AG04450 (cell line): Measurements from ENCODE around the gene NACC1. TPM values are rescaled to one million over a fixed set of nuclear protein-coding genes. Genes with fewer than 3 reads are reported as not detected.

Source experiments
- CTCF ChIA-PET: fragments of 300-600, 350-600 bp; formaldehyde crosslinking; extraction: SDS; loops from one replicate; lab custom pipeline; 2022; ENCODE audit warnings: antibody characterized with exemption, inconsistent platforms; lab: Charles Lee
- POLR2A ChIA-PET: fragments of 350-600 bp; formaldehyde crosslinking; extraction: SDS; loops from one replicate; lab custom pipeline; 2021; ENCODE audit warnings: antibody characterized with exemption, inconsistent platforms; lab: Yijun Ruan, JAX
- DNase-seq: peaks from one replicate; pipeline ENCODE4 v3.0.0-alpha.2; 2011; ENCODE audit warnings: low read depth, low spot score
- H3K27ac ChIP-seq: one replicate; pipeline ENCODE4 v1.5.1; 2012; ENCODE audit warnings: low read depth, low read length, control low read depth
- H3K27me3 ChIP-seq: one replicate; pipeline ENCODE4 v1.6.0; 2012; ENCODE audit warnings: low read length; ENCODE audit not compliant: control insufficient read depth, insufficient read depth
- H3K4me3 ChIP-seq: 2 replicates; pipeline ENCODE4 v1.5.1; 2011; ENCODE audit warnings: mild to moderate bottlenecking, low read depth, low read length, control low read depth
- H3K9me3 ChIP-seq: 2 replicates; pipeline ENCODE4 v1.5.1; 2012; ENCODE audit warnings: low read length; ENCODE audit not compliant: control insufficient read depth, insufficient read depth
- polyA plus RNA-seq: library from polyadenylated mRNA; depleted of rRNA; stranded (reverse); fragments of >200 nt; gene quantifications from 2 replicates; pipeline ENCODE4 v1.2.3, GENCODE V29; 2011
- TF ChIP-seq, protein P1 (sequence below): IDR thresholded peaks from 2 replicates; pipeline ENCODE4 v1.5.1; 2011; ENCODE audit warnings: low read depth, low read length, control low read depth, inconsistent platforms

NACC1 gene
- polyA plus RNA-seq, 1 experiment = 43.4 TPM

DNA sequence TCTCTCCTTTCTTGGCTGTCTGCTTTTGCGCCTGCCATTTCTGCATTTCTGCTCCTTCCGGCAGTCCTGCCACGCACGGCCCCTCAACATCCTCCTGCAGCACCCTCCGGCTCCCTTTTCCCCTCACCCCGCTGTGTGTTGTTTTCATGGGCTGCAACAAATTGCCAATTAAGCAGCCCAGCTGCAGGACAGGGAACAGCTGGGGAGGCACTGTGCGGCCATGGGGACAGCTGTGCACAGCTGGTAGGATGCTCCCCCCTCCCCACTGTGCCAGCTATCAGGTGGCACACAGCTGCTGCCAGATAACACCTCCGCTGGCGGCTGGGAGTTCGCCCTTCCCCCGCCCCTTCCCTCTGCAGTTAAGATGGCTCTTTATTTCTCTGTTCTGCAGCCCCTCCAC, 40.8 kb upstream of the NACC1 start:
- H3K27me3 ChIP-seq = no peaks in the 10 kb centered on the region
- DNase-seq = no peak
- CTCF ChIA-PET = interaction anchor here (3.8 kb wide), 1 partner anchor 16 kb away, joined by 30 read pairs; no protein-coding TSS in a partner anchor
- no peak overlapping the region for H3K4me3 ChIP-seq
- no peak overlapping the region for H3K27ac ChIP-seq
- TF ChIP-seq, protein P1, sequence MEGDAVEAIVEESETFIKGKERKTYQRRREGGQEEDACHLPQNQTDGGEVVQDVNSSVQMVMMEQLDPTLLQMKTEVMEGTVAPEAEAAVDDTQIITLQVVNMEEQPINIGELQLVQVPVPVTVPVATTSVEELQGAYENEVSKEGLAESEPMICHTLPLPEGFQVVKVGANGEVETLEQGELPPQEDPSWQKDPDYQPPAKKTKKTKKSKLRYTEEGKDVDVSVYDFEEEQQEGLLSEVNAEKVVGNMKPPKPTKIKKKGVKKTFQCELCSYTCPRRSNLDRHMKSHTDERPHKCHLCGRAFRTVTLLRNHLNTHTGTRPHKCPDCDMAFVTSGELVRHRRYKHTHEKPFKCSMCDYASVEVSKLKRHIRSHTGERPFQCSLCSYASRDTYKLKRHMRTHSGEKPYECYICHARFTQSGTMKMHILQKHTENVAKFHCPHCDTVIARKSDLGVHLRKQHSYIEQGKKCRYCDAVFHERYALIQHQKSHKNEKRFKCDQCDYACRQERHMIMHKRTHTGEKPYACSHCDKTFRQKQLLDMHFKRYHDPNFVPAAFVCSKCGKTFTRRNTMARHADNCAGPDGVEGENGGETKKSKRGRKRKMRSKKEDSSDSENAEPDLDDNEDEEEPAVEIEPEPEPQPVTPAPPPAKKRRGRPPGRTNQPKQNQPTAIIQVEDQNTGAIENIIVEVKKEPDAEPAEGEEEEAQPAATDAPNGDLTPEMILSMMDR = no peak
- POLR2A ChIA-PET = no interaction called here
- H3K9me3 ChIP-seq = no peaks in the 10 kb centered on the region; the same call in 1 of the 2 replicates

DNA sequence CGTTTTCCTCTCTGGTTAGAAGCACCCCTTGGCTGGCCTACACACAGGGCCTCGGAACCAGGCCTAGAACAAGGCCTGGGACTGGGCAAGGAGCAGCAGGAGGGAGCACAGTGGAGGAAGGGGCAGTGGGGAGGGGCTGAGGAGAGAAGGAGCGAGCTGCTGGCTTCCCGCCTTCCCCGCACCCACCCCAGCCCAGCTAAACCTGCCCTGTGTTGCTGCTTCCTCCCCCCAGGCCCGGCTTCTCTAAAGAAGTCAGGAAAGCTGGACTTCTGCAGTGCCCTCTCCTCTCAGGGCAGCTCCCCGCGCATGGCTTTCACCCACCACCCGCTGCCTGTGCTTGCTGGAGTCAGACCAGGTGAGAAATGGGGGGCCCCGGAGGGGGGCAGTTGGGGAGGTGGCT, 39.7 kb upstream of the NACC1 start:
- H3K9me3 ChIP-seq = no peaks in the 10 kb centered on the region; the same call in 1 of the 2 replicates
- H3K27ac ChIP-seq = no peak overlapping the region
- TF ChIP-seq, protein P1 = no peak
- H3K4me3 ChIP-seq = no peak overlapping the region
- ChIA-PET CTCF (interaction anchor here (1.1 to 3.8 kb wide), 2 partner anchors 17 to 113 kb away, joined by 6 to 30 read pairs; no protein-coding TSS in a partner anchor), POLR2A (interaction anchor here (0.6 to 1.5 kb wide), 3 partner anchors 15 to 21 kb away, joined by 3 read pairs; no protein-coding TSS in a partner anchor)
- no peaks in the 10 kb centered on the region for H3K27me3 ChIP-seq
- no peak for DNase-seq

DNA sequence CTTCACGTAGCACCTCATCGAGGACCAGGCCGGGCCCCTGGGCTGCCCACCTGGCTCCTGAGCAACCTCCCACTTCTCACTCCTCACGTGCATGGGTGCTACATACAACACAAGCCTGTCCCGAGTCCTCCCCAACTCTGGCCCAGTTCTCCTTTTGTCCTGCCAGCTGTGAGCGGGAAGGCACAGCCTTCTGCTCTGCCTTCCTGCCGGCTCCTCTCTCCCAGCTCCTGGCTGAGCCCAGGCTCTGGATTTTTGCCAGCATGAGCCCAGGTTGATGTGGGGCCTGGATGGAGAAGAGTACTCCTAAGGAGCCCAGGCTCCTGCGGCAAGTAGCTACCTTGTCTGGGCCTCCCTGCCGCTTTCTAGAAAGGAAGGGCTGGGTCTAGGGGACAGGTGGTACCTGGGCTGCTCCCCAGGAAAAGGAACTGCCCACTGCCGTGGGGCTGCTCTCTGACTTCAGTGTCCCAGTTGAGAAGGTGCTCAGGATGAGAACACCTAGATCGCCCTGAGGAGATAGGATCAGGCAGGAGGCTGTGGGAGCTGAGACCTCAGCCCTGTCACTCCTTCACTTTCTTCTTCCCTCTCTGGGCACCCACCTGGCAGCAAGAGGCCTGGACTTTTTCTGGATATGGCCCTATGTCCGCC, 39.0 kb upstream of the NACC1 start:
- no peak overlapping the region for H3K4me3 ChIP-seq
- no peak for DNase-seq
- ChIA-PET POLR2A (interaction anchor here (0.6 to 1.5 kb wide), 3 partner anchors 15 to 21 kb away, joined by 3 read pairs; no protein-coding TSS in a partner anchor), CTCF (interaction anchor here (1.1 to 3.8 kb wide), 2 partner anchors 18 to 114 kb away, joined by 6 to 30 read pairs; no protein-coding TSS in a partner anchor)
- no peaks in the 10 kb centered on the region; the same call in 1 of the 2 replicates for H3K9me3 ChIP-seq
- H3K27me3 ChIP-seq = no peaks in the 10 kb centered on the region
- TF ChIP-seq, protein P1 = no peak
- peak overlapping the region; percentile 68 for H3K27ac ChIP-seq

DNA sequence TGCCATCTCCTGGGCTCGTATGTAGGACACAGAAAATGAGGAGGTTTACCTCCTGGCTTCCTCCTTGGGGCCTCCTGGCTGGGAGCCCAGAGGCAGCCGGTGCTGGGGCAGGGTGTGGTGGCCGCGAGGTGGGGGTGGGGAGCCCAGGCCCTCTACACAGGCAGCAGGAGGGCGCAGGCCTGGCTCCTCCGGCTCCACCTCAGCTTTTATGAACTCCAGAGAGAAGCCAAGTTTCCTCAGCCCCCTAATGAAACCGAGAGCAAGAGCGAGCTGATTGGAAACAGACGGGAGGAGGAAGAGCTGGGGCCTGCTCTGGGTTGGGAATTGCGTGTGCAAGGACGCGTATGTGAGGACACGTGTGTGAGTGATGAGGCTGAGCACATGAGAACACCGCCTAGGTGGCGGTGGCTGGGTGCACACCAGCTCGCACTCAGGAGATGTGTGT, 38.5 kb upstream of the NACC1 start:
- ChIA-PET CTCF (interaction anchor here (0.7 to 3.8 kb wide), 2 partner anchors 15 to 18 kb away, joined by 3 to 30 read pairs; no protein-coding TSS in a partner anchor), POLR2A (interaction anchor here (1.5 kb wide), 1 partner anchor 18 kb away, joined by 3 read pairs; no protein-coding TSS in a partner anchor)
- no peak overlapping the region for H3K4me3 ChIP-seq
- H3K27me3 ChIP-seq = no peaks in the 10 kb centered on the region
- H3K27ac ChIP-seq = peak overlapping the region; percentile 68
- TF ChIP-seq, protein P1 = no peak
- no peak for DNase-seq
- no peaks in the 10 kb centered on the region; the same call in 1 of the 2 replicates for H3K9me3 ChIP-seq
